GM18870 (cell line): ENCODE results near the gene RMND5A.

ENCODE experiments used
- ATAC-seq: cut with Tn5 transposase; IDR thresholded peaks from one replicate; pipeline ENCODE4 v1.9.1; 2021; ENCODE audit warnings: moderate library complexity; ENCODE audit not compliant: unreplicated experiment

RMND5A gene

GRCh38 chr2:86825693-86826381 is 105.7 kb downstream of the RMND5A start:
- ATAC-seq = no peak

- ATAC-seq = no peak
These were observed 106.9 kb downstream of the RMND5A start for GRCh38 chr2:86826951-86827350.
